Measurements from ENCODE around the gene SOCS4.

- TF ChIP-seq, protein P1, sequence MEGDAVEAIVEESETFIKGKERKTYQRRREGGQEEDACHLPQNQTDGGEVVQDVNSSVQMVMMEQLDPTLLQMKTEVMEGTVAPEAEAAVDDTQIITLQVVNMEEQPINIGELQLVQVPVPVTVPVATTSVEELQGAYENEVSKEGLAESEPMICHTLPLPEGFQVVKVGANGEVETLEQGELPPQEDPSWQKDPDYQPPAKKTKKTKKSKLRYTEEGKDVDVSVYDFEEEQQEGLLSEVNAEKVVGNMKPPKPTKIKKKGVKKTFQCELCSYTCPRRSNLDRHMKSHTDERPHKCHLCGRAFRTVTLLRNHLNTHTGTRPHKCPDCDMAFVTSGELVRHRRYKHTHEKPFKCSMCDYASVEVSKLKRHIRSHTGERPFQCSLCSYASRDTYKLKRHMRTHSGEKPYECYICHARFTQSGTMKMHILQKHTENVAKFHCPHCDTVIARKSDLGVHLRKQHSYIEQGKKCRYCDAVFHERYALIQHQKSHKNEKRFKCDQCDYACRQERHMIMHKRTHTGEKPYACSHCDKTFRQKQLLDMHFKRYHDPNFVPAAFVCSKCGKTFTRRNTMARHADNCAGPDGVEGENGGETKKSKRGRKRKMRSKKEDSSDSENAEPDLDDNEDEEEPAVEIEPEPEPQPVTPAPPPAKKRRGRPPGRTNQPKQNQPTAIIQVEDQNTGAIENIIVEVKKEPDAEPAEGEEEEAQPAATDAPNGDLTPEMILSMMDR (IDR thresholded peaks at IDR 0.05 in 8 of 11, conservative IDR thresholded peaks at IDR 0.05 in 3 of 11) = no peak
- no peak for TF ChIP-seq POLR2A (IDR thresholded peaks at IDR 0.05)
Measured at GRCh38 chr14:55086938-55087337, 59.9 kb downstream of the SOCS4 start.
